GM12878 (cell line): ENCODE results near the gene KIF2C. TPM values are rescaled to one million over a fixed set of nuclear protein-coding genes. Genes with fewer than 3 reads are reported as not detected.

Experiments used
- CHD2 ChIP-seq: IDR thresholded peaks from 2 replicates; pipeline ENCODE4 v1.6.1; 2011; ENCODE audit warnings: low read depth, low read length, improper control_type of control experiment, borderline replicate concordance
- DPF2 ChIP-seq: fragments of 450-650 bp; IDR thresholded peaks from 2 replicates; pipeline ENCODE4 v1.6.1; 2017; ENCODE audit warnings: mild to moderate bottlenecking
- ESRRA ChIP-seq: IDR thresholded peaks from 2 replicates; pipeline ENCODE4 v1.6.1; 2012; ENCODE audit warnings: mild to moderate bottlenecking, low read length, improper control_type of control experiment
- GABPA ChIP-seq: IDR thresholded peaks from 2 replicates; pipeline ENCODE4 v1.6.1; 2014; ENCODE audit warnings: antibody characterized with exemption, low read depth, mild to moderate bottlenecking, inconsistent platforms
- GATAD2B ChIP-seq: fragments of 450-650 bp; conservative IDR thresholded peaks from 2 replicates; pipeline ENCODE4 v1.6.1; 2017; ENCODE audit warnings: low read depth, mild to moderate bottlenecking, moderate library complexity
- IRF4 ChIP-seq: IDR thresholded peaks from 2 replicates; pipeline ENCODE4 v1.6.1; 2011; ENCODE audit warnings: low read depth, low read length
- MTA3 ChIP-seq: IDR thresholded peaks from 2 replicates; pipeline ENCODE4 v1.6.1; 2012; ENCODE audit warnings: low read length, inconsistent platforms, borderline replicate concordance
- MYC ChIP-seq: IDR thresholded peaks from 2 replicates; pipeline ENCODE4 v1.6.1; 2011; ENCODE audit warnings: mild to moderate bottlenecking, low read length, moderate library complexity, inconsistent platforms; ENCODE audit not compliant: insufficient read depth, insufficient replicate concordance, insufficient read length, severe bottlenecking
- SP1 ChIP-seq: IDR thresholded peaks from one replicate; pipeline ENCODE4 v1.6.1; 2011; ENCODE audit warnings: low read depth, low read length
- SREBF1 ChIP-seq: IDR thresholded peaks from 2 replicates; pipeline ENCODE4 v1.6.1; 2012; ENCODE audit warnings: mild to moderate bottlenecking, low read length
- STAT3 ChIP-seq: IDR thresholded peaks from 2 replicates; pipeline ENCODE4 v1.6.1; 2011; ENCODE audit warnings: low read depth, low read length, improper control_type of control experiment
- ZNF207 ChIP-seq: fragments of 450-650 bp; IDR thresholded peaks from 2 replicates; pipeline ENCODE4 v1.6.1; 2014; ENCODE audit warnings: antibody characterized with exemption, mild to moderate bottlenecking, borderline replicate concordance
- ZNF24 ChIP-seq: fragments of 450-650 bp; IDR thresholded peaks from 2 replicates; pipeline ENCODE4 v1.6.1; 2017; ENCODE audit warnings: antibody characterized with exemption, mild to moderate bottlenecking
- polyA plus RNA-seq, 11 experiments: library from polyadenylated mRNA; depleted of rRNA in 4 of 11; unstranded in 6 of 11; stranded (reverse) in 5 of 11; fragments of >200 nt; fragmentation: Nextera tagmentation in 4 of 11; fragmentation: Illumina TruSeq in 1 of 11; extraction: Ambion mirVana in 4 of 11; extraction: Trizol in 1 of 11; gene quantifications; 1 replicate in 1 of 11; 2 replicates in 10 of 11; pipeline versions ENCODE4 v1.2.1 to v1.2.3, GENCODE V29; 2011 to 2016; ENCODE audit warnings: inconsistent platforms in 2 of 11, missing spikeins in 2 of 11, low read depth in 1 of 11
- total RNA-seq, 4 experiments: library from RNA; depleted of rRNA in 3 of 4; stranded (reverse); fragments of >200 nt in 3 of 4; fragmentation: Illumina TruSeq in 1 of 4; extraction: Trizol in 1 of 4; gene quantifications; 2 replicates each; pipeline versions ENCODE4 v1.2.1 to v1.2.3, GENCODE V29; 2013 to 2021
- TF ChIP-seq, protein P1 (sequence below): fragments of 150-350 bp; IDR thresholded peaks from 2 replicates; pipeline ENCODE4 v1.6.1; 2016; ENCODE audit warnings: low read depth, low read length
- TF ChIP-seq, protein P2 (sequence below): fragments of 450-650 bp; IDR thresholded peaks from 2 replicates; pipeline ENCODE4 v1.6.1; 2016; ENCODE audit warnings: mild to moderate bottlenecking, moderate library complexity, borderline replicate concordance
- TF ChIP-seq, protein P3 (sequence below): IDR thresholded peaks from 2 replicates; pipeline ENCODE4 v1.6.1; 2012; ENCODE audit warnings: low read depth, low read length, improper control_type of control experiment
- TF ChIP-seq, protein P4 (sequence below): fragments of 450-650 bp; conservative IDR thresholded peaks from 2 replicates; pipeline ENCODE4 v1.6.1; 2017; ENCODE audit warnings: mild to moderate bottlenecking, moderate library complexity
- TF ChIP-seq, protein P5 (sequence below): fragments of 450-650 bp; IDR thresholded peaks from 2 replicates; pipeline ENCODE4 v1.6.1; 2017; ENCODE audit warnings: mild to moderate bottlenecking

Gene KIF2C
- total and polyA plus RNA-seq, 10 of the 15 experiments (the other 5 are each of a cell fraction or from before 2014, with no cell fraction given) = 42.3 to 104 (median 83.8) TPM

DNA sequence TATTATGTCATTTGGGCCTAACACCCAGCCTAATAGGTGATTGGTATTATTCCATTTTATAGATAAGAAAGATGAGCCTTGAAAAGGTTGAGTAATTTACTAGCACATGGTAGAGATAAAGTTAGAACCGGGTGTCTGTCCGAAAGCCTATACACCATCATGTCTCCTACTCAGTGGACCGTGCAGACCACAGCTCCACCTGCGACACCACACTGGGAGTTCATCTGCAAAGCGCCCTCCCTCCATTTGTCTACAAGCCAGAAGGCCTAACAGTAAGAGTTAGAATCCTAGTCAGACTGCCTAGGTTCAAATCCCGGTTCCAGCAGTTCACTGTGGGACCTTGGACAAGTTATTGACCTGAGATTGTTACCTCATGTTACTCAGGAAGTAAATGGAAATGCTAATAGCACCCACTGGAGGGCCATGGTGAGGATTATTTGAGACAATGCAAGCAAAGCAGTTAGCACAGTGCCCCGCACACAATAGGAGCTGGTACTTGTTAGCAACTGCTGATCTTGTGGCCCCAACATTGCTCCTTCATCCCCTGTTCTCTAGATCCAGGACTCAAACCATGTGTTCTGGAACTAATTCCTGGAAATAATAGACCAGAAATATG, 44.7 kb upstream of the KIF2C start (continued):
- TF ChIP-seq, protein P1, sequence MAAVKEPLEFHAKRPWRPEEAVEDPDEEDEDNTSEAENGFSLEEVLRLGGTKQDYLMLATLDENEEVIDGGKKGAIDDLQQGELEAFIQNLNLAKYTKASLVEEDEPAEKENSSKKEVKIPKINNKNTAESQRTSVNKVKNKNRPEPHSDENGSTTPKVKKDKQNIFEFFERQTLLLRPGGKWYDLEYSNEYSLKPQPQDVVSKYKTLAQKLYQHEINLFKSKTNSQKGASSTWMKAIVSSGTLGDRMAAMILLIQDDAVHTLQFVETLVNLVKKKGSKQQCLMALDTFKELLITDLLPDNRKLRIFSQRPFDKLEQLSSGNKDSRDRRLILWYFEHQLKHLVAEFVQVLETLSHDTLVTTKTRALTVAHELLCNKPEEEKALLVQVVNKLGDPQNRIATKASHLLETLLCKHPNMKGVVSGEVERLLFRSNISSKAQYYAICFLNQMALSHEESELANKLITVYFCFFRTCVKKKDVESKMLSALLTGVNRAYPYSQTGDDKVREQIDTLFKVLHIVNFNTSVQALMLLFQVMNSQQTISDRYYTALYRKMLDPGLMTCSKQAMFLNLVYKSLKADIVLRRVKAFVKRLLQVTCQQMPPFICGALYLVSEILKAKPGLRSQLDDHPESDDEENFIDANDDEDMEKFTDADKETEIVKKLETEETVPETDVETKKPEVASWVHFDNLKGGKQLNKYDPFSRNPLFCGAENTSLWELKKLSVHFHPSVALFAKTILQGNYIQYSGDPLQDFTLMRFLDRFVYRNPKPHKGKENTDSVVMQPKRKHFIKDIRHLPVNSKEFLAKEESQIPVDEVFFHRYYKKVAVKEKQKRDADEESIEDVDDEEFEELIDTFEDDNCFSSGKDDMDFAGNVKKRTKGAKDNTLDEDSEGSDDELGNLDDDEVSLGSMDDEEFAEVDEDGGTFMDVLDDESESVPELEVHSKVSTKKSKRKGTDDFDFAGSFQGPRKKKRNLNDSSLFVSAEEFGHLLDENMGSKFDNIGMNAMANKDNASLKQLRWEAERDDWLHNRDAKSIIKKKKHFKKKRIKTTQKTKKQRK = no peak
- TF ChIP-seq IRF4 (no peak), CHD2 (no peak), MYC (no peak), DPF2 (peak; percentile 37; the same call in 1 of the 2 replicates), ZNF207 (no peak), SP1 (no peak), GATAD2B (0 out of 2 replicates have a peak, but pooled peaks have one; percentile 31), ESRRA (no peak), GABPA (no peak), ZNF24 (no peak), SREBF1 (no peak), MTA3 (no peak; the same call in 1 of the 2 replicates), STAT3 (no peak)
- TF ChIP-seq, protein P2, sequence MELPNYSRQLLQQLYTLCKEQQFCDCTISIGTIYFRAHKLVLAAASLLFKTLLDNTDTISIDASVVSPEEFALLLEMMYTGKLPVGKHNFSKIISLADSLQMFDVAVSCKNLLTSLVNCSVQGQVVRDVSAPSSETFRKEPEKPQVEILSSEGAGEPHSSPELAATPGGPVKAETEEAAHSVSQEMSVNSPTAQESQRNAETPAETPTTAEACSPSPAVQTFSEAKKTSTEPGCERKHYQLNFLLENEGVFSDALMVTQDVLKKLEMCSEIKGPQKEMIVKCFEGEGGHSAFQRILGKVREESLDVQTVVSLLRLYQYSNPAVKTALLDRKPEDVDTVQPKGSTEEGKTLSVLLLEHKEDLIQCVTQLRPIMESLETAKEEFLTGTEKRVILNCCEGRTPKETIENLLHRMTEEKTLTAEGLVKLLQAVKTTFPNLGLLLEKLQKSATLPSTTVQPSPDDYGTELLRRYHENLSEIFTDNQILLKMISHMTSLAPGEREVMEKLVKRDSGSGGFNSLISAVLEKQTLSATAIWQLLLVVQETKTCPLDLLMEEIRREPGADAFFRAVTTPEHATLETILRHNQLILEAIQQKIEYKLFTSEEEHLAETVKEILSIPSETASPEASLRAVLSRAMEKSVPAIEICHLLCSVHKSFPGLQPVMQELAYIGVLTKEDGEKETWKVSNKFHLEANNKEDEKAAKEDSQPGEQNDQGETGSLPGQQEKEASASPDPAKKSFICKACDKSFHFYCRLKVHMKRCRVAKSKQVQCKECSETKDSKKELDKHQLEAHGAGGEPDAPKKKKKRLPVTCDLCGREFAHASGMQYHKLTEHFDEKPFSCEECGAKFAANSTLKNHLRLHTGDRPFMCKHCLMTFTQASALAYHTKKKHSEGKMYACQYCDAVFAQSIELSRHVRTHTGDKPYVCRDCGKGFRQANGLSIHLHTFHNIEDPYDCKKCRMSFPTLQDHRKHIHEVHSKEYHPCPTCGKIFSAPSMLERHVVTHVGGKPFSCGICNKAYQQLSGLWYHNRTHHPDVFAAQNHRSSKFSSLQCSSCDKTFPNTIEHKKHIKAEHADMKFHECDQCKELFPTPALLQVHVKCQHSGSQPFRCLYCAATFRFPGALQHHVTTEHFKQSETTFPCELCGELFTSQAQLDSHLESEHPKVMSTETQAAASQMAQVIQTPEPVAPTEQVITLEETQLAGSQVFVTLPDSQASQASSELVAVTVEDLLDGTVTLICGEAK = no peak
- TF ChIP-seq, protein P3, sequence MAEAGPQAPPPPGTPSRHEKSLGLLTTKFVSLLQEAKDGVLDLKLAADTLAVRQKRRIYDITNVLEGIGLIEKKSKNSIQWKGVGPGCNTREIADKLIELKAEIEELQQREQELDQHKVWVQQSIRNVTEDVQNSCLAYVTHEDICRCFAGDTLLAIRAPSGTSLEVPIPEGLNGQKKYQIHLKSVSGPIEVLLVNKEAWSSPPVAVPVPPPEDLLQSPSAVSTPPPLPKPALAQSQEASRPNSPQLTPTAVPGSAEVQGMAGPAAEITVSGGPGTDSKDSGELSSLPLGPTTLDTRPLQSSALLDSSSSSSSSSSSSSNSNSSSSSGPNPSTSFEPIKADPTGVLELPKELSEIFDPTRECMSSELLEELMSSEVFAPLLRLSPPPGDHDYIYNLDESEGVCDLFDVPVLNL = no peak
- TF ChIP-seq, protein P4, sequence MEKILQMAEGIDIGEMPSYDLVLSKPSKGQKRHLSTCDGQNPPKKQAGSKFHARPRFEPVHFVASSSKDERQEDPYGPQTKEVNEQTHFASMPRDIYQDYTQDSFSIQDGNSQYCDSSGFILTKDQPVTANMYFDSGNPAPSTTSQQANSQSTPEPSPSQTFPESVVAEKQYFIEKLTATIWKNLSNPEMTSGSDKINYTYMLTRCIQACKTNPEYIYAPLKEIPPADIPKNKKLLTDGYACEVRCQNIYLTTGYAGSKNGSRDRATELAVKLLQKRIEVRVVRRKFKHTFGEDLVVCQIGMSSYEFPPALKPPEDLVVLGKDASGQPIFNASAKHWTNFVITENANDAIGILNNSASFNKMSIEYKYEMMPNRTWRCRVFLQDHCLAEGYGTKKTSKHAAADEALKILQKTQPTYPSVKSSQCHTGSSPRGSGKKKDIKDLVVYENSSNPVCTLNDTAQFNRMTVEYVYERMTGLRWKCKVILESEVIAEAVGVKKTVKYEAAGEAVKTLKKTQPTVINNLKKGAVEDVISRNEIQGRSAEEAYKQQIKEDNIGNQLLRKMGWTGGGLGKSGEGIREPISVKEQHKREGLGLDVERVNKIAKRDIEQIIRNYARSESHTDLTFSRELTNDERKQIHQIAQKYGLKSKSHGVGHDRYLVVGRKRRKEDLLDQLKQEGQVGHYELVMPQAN = no peak
- TF ChIP-seq, protein P5, sequence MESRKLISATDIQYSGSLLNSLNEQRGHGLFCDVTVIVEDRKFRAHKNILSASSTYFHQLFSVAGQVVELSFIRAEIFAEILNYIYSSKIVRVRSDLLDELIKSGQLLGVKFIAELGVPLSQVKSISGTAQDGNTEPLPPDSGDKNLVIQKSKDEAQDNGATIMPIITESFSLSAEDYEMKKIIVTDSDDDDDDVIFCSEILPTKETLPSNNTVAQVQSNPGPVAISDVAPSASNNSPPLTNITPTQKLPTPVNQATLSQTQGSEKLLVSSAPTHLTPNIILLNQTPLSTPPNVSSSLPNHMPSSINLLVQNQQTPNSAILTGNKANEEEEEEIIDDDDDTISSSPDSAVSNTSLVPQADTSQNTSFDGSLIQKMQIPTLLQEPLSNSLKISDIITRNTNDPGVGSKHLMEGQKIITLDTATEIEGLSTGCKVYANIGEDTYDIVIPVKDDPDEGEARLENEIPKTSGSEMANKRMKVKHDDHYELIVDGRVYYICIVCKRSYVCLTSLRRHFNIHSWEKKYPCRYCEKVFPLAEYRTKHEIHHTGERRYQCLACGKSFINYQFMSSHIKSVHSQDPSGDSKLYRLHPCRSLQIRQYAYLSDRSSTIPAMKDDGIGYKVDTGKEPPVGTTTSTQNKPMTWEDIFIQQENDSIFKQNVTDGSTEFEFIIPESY = no peak
